Endothelial cell (in vitro differentiated cells): Measurements from ENCODE around the gene DCTD. TPM values are rescaled to one million over a fixed set of nuclear protein-coding genes. Genes with fewer than 3 reads are reported as not detected.
"Not testable (repeated sequence)": the region's sequence is repeated elsewhere in the genome, so short reads cannot be mapped to it uniquely, and the experiment has no call there.

Source experiments
- DNase-seq: peaks from one replicate; pipeline ENCODE4 v3.0.0; 2021; ENCODE audit warnings: low spot score
- H3K27ac Mint-ChIP-seq: one replicate; pipeline ENCODE4 v1.8.0; 2021; ENCODE audit warnings: mixed read lengths, inconsistent platforms; ENCODE audit not compliant: unreplicated experiment
- H3K27me3 Mint-ChIP-seq: one replicate; pipeline ENCODE4 v1.8.0; 2021; ENCODE audit warnings: mild to moderate bottlenecking, moderate library complexity, mixed read lengths, inconsistent platforms; ENCODE audit not compliant: unreplicated experiment
- H3K36me3 Mint-ChIP-seq: one replicate; pipeline ENCODE4 v1.8.0; 2021; ENCODE audit warnings: mild to moderate bottlenecking, low read depth, mixed read lengths, inconsistent platforms; ENCODE audit not compliant: unreplicated experiment
- H3K4me1 Mint-ChIP-seq: one replicate; pipeline ENCODE4 v1.8.0; 2021; ENCODE audit warnings: mild to moderate bottlenecking, mixed read lengths, inconsistent platforms; ENCODE audit not compliant: unreplicated experiment
- H3K4me3 Mint-ChIP-seq: one replicate; pipeline ENCODE4 v1.8.0; 2021; ENCODE audit warnings: mild to moderate bottlenecking, mixed read lengths, inconsistent platforms; ENCODE audit not compliant: unreplicated experiment
- H3K9me3 Mint-ChIP-seq: one replicate; pipeline ENCODE4 v1.8.0; 2021; ENCODE audit warnings: mixed read lengths, inconsistent platforms; ENCODE audit not compliant: unreplicated experiment
- total RNA-seq: library from RNA; stranded (reverse); fragmentation: NEBNext Ultra II Directional; extraction: Animal tissue kit (Norgen Biotek cat#: 25700); gene quantifications from one replicate; pipeline ENCODE4 v1.2.1, GENCODE V29; 2021; ENCODE audit not compliant: unreplicated experiment
- TF ChIP-seq, protein P1 (sequence below): fragments of 200-600 bp; sonication (generic); IDR thresholded peaks from one replicate; pipeline ENCODE4 v1.5.0; 2021; ENCODE audit warnings: antibody characterized with exemption; ENCODE audit not compliant: unreplicated experiment

DCTD gene
- total RNA-seq, 1 donor from 2014 or later = 115 TPM

DNA sequence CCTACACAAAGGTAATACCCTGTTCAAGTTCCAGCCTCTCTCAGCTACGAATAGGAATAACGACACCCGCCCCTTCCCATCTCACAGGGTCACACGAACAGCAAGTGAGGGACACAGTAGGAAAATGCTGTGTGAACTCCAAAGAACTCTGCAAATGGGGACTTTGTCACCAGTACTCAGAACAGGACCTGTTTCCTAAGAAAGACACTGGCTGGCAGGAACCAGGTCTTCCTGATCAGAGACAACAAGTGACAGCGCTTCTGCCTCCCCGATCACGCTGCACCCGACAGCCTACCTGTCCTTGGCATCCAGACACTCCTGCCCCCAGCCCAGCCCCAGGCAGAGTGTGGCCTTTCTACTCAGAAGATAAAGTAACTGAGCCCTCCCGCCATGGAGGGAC is 14.2 kb downstream of the DCTD start:
- H3K36me3 Mint-ChIP-seq = peaks cover 32% of the 10 kb centered on the region
- DNase-seq = no peak
- H3K27ac Mint-ChIP-seq = no peak overlapping the region
- TF ChIP-seq, protein P1, sequence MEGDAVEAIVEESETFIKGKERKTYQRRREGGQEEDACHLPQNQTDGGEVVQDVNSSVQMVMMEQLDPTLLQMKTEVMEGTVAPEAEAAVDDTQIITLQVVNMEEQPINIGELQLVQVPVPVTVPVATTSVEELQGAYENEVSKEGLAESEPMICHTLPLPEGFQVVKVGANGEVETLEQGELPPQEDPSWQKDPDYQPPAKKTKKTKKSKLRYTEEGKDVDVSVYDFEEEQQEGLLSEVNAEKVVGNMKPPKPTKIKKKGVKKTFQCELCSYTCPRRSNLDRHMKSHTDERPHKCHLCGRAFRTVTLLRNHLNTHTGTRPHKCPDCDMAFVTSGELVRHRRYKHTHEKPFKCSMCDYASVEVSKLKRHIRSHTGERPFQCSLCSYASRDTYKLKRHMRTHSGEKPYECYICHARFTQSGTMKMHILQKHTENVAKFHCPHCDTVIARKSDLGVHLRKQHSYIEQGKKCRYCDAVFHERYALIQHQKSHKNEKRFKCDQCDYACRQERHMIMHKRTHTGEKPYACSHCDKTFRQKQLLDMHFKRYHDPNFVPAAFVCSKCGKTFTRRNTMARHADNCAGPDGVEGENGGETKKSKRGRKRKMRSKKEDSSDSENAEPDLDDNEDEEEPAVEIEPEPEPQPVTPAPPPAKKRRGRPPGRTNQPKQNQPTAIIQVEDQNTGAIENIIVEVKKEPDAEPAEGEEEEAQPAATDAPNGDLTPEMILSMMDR = no peak
- H3K9me3 Mint-ChIP-seq = no peaks in the 10 kb centered on the region
- no peak overlapping the region for H3K4me3 Mint-ChIP-seq
- H3K27me3 Mint-ChIP-seq = peaks cover 3% of the 10 kb centered on the region
- H3K4me1 Mint-ChIP-seq = peaks cover 10% of the 10 kb centered on the region

DNA sequence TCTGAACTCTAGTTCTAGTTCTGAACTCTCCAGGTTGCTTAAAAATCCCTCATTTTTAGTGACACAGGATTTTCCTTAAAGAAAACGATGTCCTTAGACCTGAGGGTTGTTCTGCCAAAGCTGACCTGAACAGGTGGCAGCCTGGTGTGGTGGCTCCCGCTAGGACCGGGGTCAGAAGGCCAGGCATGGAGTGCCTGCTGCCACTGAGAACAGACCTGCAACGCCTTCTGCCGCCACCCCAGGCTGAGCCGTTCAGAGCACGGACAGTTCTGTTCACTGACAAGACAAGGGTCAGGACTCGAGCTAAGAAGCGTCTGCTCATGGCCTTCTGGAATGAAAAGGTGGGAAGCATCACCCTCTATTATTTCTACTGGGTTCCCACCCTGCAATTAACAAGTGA is 15.8 kb downstream of the DCTD start:
- Mint-ChIP-seq H3K4me1 (peaks cover 12% of the 10 kb centered on the region), H3K36me3 (peaks cover 38% of the 10 kb centered on the region), H3K27ac (no peak overlapping the region)

DNA sequence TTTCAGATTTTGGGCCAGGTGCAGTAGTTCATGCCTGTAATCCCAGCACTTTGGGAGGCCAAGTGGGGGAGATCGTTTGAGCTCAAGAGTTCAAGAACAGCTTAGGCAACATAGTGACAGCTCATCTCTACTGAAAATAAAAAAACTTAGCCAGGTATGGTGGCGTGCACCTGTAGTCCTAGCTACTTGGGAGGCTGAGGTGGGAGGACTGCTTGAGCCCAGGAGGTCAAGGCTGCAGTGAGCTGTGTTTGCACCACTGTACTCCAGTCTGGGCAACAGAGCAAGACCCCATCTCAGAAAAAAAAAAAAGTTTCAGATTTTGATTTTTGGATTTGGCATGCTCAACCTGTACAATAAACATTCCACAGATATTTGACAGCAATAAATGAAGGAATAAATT is 17.2 kb downstream of the DCTD start:
- not testable (repeated sequence) for H3K9me3 Mint-ChIP-seq, H3K27ac Mint-ChIP-seq, DNase-seq, H3K27me3 Mint-ChIP-seq, H3K4me1 Mint-ChIP-seq, H3K4me3 Mint-ChIP-seq
- peaks cover 42% of the 10 kb centered on the region for H3K36me3 Mint-ChIP-seq

More for the DNA sequence above, 15.8 kb downstream of the DCTD start:
- TF ChIP-seq, protein P1 = no peak
- Mint-ChIP-seq H3K9me3 (no peaks in the 10 kb centered on the region), H3K27me3 (peaks cover 3% of the 10 kb centered on the region), H3K4me3 (no peak overlapping the region)
- DNase-seq = no peak

DNA sequence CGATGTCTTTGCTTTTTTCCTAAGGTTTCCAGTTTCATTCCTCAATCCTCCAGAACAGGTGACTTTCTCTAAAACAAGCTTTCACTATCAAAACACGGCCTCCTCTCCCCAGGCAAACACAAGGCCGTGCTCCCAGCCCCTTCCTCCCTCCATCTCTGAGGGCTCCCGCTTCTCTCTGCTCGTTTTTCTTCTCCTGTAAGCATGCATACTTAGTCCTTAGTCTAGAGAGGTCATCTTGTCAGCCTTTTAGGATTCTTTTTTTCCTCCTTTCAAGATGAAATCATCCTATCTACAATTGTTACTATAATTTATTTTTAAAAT is 18.7 kb downstream of the DCTD start:
- H3K9me3 Mint-ChIP-seq = no peaks in the 10 kb centered on the region
- peak overlapping the region; percentile 86 for H3K27ac Mint-ChIP-seq
- no peak for DNase-seq
- H3K27me3 Mint-ChIP-seq = no peaks in the 10 kb centered on the region
- peak overlapping the region; percentile 57 for H3K4me3 Mint-ChIP-seq
- H3K36me3 Mint-ChIP-seq = peaks cover 38% of the 10 kb centered on the region
- TF ChIP-seq, protein P1 = no peak
- H3K4me1 Mint-ChIP-seq = peaks cover 7% of the 10 kb centered on the region

DNA sequence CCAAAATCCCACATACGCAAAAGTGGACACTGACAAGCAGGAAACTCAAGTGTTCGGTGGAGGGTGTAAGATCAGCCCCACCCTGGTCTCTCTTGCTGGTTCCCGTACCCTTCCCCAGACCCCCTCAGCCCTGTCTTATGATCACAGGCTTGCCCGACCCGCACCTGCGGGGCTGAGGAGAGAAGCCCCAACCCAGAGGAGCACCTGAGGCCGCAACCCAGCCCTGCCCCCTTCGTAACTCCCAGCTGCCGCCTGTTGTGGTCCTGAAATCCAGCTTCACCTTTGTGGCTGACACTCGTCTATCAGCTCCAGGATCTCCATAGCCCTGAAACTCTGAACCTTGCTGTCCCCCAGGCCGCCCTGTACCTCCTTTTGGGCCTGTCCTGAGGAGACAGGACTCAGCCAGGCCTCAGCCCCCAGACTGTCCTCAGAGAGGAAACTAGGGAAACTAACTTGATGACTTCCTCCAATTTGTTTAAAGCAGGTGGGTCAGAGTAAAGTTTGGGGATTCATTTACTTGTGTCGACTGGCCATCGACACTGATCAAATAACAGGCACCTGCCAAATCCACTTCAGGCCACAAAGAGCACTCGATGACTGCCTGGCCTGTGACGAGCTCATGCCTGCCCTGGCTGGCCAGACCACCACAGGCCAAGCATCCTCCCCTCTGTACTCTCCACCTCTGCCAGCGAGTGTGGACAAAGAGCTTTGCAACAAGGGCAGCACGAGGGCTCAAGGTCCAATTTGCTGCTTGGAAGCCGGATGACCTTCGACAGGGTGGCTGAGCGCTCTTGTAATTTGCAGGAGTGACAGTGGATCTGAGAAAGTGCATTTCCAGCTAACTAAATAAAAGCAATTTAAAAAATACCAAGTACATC is 19.3 kb downstream of the DCTD start:
- no peak overlapping the region for H3K27ac Mint-ChIP-seq
- DNase-seq = no peak
- no peaks in the 10 kb centered on the region for H3K9me3 Mint-ChIP-seq
- H3K36me3 Mint-ChIP-seq = peaks cover 35% of the 10 kb centered on the region
- no peak overlapping the region for H3K4me3 Mint-ChIP-seq
- peaks cover 7% of the 10 kb centered on the region for H3K4me1 Mint-ChIP-seq
- TF ChIP-seq, protein P1 = no peak
- H3K27me3 Mint-ChIP-seq = no peaks in the 10 kb centered on the region
